Stimulated activated CD8-positive, alpha-beta memory T cell treated with anti-CD3 and anti-CD28 coated beads, Interleukin-4, amount 100 ng/mL, for 48 hours (primary cell): ENCODE data around the gene NANOS1.
"Not testable (repeated sequence)": the region's sequence is repeated elsewhere in the genome, so short reads cannot be mapped to it uniquely, and the experiment has no call there.

Experiments
- DNase-seq: peaks from one replicate; pipeline ENCODE4 v3.0.0-alpha.2; 2020

The NANOS1 gene

DNA sequence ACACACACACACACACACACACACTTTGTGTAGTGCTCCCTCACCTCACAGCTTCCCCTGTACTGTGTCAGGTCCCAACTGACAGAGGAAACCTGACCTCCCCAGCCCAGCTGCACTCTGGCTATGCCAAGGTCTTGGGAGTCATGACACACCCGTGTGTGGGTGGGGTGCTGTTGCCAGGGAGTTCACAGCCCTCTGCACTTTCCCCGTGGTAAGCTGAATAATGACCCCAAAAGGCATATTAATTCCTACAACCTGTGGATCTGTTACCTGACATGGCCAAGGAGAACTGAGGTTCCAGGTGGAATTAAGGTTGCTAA is 8.9 kb upstream of the NANOS1 start:
- peak; percentile 54 for DNase-seq

GRCh38 chr10:119022846-119023552 is 6.5 kb upstream of the NANOS1 start:
- no peak for DNase-seq

GRCh38 chr10:119023553-119023868 is 6.0 kb upstream of the NANOS1 start:
- no peak for DNase-seq

DNA sequence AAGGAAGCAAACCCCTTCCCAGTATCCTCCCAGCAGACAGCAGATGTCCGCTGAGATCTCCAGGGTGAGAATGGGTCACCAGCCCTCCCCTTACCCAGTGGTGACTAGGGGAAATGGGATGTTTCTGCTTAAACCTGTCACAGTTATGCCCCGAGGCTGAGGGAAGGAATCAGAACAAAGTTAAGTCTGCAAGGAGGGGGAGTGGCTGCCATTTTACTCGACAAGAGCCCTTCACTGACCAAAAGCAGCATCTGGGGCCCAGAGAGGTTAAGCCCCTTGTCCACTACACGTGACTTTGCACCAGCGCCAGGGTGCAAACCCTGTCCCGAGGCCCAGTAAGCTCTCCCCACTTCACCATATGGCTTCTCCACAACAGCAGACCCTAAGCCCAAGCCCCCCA is 4.6 kb upstream of the NANOS1 start:
- DNase-seq: no peak

- no peak for DNase-seq
Observed at GRCh38 chr10:119025336-119025735, 4.2 kb upstream of the NANOS1 start.

DNA sequence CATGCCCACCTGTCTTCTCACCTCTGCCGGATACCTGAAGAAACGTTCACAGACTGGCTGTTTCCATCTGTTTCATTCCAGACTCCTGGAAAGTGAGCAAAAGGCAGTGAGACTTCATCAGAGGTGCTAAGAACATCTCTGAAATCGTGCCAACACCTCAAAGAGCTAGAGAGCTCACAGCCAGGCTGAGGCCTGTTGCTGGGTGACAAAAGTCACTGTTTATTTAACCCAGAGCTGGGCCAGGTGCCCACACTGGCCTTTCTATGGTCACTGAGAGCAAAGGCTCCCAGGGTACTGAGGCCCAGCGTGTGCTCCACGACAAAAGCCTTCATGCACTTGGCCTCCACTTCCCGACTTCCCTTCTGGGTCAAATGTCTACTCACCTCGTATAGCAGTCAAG is 3.7 kb upstream of the NANOS1 start:
- DNase-seq: no peak

DNA sequence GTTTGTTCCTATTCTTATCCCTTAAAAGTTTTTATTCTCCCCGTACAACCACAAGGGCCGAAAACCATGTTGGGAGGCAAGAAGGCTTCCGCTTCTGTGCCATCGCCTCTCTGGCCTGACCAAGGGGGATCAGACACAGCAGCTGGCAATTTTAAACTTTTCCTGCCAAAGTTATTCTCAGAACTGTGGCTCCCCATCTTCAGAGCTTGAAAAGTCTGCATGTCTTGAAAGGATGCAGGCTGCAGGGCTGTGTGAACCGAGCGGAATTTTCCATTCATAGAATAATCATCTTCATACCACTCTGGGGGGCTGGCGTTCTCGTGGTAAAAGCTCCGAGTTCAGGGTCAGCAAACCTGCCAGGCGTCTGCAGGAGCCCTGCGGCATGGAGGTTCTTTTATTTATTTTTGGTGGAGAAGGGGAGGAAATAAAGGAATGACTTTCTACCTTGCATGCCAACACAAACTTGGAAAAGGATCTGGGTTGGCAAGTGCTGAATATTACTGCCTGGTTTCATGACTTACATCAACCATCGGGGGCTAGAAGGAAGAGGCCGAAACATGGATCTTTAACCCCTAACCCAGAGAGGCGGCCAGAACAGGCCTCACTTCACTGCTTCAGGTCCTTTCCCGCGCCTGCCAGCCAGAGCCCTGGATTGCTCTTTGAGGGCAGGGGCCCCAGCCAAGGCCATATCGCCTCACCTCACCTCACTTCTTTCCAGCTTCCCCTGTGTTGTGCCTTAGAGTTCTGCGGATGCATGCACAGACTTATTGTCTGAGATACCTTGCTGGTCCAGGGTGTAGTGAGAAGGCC is 3.0 kb upstream of the NANOS1 start:
- DNase-seq: no peak

DNA sequence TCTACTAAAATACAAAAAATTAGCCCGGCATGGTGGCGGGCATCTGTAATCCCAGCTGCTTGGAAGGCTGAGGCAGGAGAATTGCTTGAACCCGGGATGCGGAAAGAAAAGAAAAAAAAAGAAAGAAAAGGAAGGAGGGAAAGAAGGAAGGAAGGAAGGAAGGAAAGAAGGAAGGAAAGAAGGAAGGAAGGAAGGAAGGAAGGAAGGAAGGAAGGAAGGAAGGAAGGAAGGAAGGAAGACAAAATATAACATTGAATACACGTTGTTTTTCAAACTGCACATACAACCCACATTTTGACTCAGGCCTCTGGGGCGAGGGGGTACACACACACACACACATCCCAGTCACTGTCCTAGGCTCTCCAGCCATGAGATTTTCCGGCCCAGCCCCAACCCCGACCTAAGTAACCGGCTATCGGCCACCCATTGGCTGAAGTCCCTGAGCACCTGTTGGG is 1.0 kb upstream of the NANOS1 start:
- DNase-seq: not testable (repeated sequence)

DNA sequence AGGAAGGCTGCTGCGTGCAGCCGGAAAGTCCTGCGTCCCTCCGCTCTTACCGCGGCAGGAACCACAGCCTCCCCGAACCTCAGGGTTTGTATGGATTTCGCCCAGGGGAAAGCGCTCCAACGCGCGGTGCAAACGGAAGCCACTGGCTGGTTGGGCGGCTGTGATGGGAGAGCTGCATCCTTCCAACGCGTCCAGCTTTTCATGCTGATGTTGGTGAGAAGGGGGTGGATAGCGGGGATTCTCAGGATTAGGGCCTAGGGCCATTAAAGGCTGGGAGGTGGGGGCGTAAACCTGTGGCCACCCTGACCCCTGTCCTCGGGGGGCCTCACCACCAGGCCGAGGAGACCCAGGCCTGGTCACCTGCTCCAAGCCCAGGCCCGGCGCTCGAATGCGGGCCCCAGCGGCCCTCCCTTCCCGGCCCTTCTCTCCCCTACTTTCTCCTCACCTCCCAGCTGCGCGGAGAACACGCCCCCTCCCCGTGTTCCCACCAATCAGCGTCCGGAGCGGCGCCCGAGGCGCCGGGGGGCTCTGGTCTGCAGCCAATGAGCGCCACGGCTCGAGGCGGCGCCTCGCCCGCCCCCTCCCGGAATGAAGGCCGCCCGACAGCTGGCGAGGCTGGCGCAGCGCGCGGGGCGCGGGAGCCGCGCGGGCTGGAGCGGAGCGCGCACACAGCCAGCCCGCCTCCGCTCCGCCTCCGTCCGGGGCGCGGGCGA is 458 bp upstream of the NANOS1 start:
- DNase-seq: peak; percentile 86

DNA sequence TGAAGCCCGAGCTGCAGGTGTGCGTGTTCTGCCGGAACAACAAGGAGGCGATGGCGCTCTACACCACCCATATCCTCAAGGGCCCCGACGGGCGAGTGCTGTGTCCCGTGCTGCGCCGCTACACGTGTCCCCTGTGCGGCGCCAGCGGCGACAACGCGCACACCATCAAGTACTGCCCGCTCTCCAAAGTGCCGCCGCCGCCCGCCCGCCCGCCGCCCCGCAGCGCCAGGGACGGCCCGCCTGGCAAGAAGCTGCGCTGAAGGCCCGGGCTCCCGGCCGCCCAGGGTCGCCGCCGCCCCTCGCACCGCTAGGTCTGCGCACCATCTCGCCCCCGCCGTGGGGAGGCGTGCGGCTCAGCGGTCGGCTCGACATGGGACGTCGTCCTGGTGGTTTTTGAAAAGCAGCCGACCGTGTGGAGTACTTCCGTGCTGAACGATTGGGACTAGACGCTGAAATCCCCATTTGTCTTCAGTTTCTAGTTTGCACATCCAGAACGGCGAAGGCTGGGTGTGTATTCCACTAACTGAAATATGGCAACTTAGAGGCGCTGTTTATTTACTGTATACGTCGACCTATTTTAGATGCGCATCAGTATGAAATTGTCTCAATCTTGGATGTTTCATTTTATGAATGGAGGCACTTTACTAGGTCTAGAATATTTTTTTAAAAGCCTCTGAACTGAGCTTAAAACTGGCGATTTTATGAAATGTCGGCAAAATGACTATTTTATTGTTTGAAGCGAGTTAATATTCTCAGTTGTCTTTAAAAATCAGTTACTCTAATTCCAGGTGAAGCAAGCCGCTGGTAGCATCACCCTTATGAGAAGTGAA is 1.1 kb downstream of the NANOS1 start:
- peak; percentile 66 for DNase-seq

- DNase-seq: no peak
Observed at GRCh38 chr10:119031496-119032059, 2.1 kb downstream of the NANOS1 start.

- DNase-seq: no peak
Observed at GRCh38 chr10:119039161-119039560, 9.6 kb downstream of the NANOS1 start.

DNA sequence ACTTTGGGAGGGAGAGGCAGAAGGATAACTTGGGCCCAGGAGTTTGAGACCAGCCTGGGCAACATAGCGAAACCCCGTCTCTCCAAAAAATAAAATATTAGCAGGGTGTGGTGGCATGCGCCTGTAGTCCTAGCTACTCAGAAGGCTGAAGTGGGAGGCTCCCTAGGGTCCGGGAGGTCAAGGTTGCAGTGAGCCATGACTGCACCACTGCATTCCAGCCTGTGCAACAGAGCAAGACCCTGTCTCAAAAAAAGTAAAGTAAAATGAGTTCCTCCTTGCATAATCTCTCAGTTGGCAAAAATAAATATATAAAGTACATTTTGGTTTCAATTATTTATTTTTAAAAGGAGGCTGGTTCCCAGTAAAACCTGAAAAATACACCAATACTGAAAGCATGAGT is 11.8 kb downstream of the NANOS1 start:
- DNase-seq: no peak

GRCh38 chr10:119042169-119042568 is 12.7 kb downstream of the NANOS1 start:
- no peak for DNase-seq

GRCh38 chr10:119045561-119045960 is 16.0 kb downstream of the NANOS1 start:
- peak; percentile 5 for DNase-seq

- DNase-seq: no peak
Observed at GRCh38 chr10:119049361-119049760, 19.8 kb downstream of the NANOS1 start.

GRCh38 chr10:119049777-119050176 is 20.3 kb downstream of the NANOS1 start:
- no peak for DNase-seq

GRCh38 chr10:119051775-119052174 is 22.3 kb downstream of the NANOS1 start:
- DNase-seq: no peak

DNA sequence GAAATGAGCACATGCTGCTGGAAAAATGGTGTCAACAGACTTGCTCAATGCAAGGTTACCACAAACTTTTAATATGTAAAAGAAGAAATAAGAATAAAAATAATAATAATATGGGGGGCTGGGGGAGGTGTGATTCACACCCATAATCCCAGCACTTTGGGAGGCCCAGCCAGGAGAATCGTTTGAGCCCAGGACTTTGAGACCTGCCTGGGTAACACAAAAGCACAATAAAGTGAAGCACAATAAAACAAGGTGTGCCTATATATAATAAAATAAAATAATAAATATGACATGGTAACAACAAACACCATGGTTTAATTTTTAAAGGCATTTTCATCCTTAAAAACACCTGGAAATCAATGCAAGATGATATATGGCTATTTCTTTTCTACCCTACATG is 26.0 kb downstream of the NANOS1 start:
- no peak for DNase-seq

GRCh38 chr10:119058010-119058409 is 28.5 kb downstream of the NANOS1 start:
- DNase-seq: no peak

DNA sequence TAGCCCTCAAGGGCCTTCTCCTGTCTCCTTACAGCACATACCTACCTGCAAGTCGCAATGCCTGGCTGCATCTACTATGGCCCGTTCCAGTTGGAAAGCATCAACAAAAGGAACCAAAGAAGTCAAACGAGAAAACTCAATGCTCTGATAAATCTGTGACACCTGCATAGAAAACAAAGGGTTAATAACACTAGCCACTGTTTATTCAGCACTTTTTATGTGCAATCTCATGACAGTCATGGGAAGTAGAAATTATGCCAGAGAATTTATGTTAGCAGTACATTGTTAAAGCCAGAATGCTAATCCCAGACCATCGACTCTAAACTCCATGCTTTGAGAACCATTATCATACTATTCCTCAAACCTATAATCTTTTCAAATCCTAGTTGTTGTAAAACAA is 30.0 kb downstream of the NANOS1 start:
- no peak for DNase-seq

- no peak for DNase-seq
Observed at GRCh38 chr10:119060107-119060506, 30.6 kb downstream of the NANOS1 start.

DNA sequence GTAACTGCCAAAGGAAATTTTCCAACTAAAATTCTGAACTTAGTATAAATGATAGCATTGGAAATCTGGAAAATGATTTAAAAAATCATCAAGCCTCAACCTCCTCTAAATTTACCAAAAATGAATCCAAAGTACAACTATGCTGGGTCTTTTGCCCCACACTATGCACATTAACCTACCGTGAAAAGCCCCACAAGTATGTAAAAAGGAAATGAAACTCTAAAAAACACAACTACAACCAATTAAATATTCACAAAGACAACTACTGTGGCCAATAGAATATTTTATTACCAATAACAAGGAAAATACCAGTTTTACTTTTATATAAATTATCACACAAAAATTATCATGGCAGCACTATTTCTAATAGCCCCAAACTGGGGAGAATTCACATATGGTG is 31.8 kb downstream of the NANOS1 start:
- no peak for DNase-seq
